Stimulated activated CD8-positive, alpha-beta memory T cell treated with anti-CD3 and anti-CD28 coated beads, Interleukin-12 subunit alpha, Interleukin-12 subunit beta, amount 100 ng/mL, for 1 hour (primary cell): Measurements from ENCODE around the gene CCHCR1.
"Not testable (repeated sequence)": the region's sequence is repeated elsewhere in the genome, so short reads cannot be mapped to it uniquely, and the experiment has no call there.

Experiments used
- DNase-seq: peaks from one replicate; pipeline ENCODE4 v3.0.0-alpha.2; 2020; ENCODE audit warnings: low read depth

Gene CCHCR1

DNA sequence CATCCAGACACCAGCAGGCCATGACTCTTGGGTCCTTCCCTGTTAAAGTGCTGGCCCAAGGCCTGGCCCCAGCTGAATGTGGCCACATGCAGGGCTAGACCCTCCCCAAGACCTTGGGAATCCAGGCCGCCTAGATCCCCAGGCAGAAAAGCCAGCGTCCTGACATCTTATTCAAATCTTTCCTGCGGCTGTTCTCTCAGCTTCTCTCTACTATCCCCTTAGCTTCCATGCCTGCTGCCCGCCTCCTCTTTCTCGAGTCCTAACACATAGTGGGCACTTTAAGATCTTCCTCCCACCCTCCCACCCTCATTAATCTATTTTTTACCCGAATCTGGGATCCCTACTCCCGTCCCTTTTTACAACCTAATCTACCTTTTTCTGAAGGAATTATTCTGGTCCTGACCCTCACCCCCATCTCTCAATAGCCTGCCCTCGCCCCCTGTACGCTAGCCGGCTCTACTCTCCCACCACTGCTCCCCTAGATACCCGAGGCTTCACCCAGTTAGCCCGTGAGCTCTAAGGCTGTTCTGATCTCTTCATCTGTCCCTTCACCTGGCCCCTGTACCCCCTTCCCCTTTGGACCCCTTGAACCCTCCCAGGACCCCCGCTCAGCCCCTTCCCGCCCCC, at the start of gene CCHCR1:
Gene CCHCR1, minus strand, starts transcription at position 290 of the 627 bp plus-strand sequence. Its CDS starts 202 bp downstream, at position 88.
- DNase-seq, result no peak

DNA sequence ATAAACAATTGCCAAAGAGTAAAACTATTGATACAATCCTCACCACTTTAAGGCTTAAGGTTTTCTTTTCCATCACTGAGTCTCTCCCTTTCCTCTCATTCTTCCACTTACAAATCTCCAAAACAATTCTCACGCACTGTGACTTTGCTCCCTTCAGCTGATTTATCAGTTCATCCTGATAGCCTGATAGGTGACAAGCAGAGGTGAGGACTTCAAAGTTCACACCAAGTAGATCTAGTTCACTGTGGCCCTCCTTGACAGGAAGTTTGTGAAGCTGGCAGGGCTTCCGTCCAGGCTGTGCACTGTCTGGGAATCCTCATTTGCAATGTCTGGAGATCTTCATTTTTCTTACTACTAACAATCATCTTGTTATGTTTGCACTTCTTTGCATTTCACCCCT, 48.0 kb upstream of the CCHCR1 start:
- DNase-seq, result no peak

- no peak for DNase-seq
Observed at GRCh38 chr6:31204751-31205145, 47.1 kb upstream of the CCHCR1 start.

DNA sequence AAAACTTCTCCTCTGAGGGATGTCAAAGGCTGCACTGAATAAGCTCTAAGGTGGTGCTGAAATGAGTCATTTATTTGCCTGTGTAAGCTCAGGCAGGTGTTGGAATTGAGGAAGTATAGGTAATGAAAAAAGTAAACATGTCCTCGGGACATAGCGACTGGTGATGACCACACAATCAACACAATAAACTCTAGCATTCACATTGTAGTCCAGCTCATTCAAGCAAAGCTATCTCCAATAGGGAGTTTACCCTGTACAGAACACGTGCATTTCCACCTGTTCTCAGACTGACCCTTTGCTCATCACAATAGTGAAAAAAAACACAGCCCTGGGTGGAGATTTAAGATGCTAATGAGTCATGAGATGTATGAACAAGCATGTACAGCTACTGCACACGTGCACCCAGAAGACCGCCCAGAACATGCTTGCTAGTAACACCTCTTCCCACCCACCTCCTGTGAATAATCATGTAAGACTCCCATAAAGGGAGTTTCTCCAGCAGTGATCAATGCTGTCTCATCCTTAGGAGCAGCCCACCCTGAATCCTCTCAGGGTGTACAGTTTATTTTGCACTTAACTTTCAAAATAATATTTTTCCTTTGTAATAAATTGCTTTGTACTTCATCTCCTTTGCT, 45.9 kb upstream of the CCHCR1 start:
- no peak for DNase-seq

DNA sequence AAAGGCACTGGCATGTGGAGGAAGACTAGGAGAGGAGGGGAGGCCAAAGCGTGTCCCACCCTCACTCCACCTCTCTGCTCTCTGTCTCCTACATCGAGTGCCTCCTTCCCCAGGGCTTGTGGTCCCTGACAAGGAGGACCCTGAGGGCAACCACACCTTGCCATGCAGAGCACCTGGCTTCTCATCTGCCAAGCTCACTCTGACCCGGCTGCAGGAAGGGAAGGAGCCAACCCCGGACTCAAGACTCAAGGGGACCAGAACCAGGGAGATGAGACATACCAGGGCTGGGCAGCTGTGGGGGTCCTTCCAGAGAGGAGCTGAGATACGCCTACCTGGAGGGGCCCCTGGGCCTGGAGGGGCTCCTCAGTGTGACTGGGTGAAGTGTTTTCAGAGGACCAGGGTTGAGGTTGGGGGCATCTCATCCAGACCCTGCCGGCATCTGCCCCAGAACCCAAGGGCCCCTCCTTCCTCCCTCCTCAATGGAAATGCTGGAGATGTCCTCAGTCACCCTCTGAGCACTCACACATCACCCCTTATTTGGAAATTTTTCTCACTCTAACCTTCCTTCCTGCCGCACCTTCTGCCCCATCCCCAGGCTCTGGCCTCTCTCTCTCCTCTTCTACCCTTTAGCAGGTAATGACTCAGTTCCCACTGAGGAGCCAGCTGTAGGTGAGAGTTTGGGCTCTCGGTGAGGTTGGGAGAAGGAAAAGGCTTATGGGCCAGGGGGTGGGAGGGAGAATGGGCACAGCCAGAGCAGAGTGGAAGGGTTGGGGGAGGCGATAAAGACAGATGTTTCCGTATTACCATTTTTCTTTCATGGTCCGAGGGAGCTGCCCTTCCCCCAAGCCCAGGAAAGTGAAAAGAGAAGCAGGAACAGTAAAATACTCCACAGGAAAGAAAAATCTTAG, 44.9 kb upstream of the CCHCR1 start:
- no peak for DNase-seq

- DNase-seq, result not testable (repeated sequence)
Observed at GRCh38 chr6:31199105-31199452, 41.5 kb upstream of the CCHCR1 start.

- DNase-seq, result peak; percentile 94
Observed at GRCh38 chr6:31197559-31198305, 40.1 kb upstream of the CCHCR1 start.

DNA sequence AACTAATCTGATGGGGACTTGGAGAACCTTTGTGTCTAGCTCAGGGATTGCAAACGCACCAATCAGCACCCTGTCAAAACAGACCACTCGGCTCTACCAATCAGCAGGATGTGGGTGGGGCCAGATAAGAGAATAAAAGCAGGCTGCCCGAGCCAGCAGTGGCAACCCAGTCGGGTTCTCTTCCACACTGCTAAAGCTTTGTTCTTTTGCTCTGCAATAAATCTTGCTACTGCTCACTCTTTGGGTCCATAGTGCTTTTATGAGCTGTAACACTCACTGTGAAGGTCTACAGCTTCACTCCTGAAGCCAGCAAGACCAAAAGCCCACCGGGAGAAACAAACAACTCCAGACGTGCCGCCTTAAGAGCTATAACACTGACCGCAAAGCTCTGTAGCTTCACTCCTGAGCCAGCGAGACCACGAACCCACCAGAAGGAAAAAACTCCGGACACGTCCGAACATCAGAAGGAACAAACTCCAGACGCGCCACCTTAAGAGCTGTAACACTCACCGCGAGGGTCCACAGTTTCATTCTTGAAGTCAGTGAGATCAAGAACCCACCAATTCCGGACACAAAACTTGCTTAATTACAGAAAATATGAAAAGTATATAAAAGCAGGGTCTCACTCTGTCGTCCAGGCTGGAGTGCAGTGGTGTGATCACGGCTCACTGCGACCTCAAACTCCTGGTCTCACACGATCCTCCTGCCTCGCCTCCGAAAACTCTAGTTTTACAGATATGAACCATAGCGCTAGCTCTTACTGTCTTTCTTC, 38.8 kb upstream of the CCHCR1 start:
- DNase-seq, result not testable (repeated sequence)

DNA sequence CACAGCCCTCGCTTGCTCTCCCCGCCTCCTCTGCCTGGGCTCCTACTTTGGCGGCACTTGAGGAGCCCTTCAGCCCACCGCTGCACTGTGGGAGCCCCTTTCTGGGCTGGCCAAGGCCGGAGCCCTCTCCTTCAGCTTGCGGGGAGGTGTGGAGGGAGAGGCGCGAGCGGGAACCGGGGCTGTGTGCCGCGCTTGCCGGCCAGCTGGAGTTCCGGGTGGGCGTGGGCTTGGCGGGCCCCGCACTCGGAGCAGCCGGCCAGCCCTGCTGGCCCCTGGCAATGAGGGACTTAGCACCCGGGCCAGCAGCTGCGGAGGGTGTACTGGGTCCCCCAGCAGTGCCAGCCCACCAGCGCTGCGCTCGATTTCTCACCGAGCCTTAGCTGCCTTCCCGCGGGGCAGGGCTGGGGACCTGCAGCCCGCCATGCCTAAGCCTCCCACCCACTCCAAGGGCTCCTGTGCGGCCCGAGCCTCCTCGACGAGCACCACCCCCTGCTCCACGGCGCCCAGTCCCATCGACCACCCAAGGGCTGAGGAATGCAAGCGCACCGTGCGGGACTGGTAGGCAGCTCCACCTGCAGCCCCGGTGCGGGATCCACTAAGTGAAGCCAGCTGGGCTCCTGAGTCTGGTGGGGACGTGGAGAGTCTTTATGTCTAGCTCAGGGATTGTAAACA, 37.8 kb upstream of the CCHCR1 start:
- not testable (repeated sequence) for DNase-seq

DNA sequence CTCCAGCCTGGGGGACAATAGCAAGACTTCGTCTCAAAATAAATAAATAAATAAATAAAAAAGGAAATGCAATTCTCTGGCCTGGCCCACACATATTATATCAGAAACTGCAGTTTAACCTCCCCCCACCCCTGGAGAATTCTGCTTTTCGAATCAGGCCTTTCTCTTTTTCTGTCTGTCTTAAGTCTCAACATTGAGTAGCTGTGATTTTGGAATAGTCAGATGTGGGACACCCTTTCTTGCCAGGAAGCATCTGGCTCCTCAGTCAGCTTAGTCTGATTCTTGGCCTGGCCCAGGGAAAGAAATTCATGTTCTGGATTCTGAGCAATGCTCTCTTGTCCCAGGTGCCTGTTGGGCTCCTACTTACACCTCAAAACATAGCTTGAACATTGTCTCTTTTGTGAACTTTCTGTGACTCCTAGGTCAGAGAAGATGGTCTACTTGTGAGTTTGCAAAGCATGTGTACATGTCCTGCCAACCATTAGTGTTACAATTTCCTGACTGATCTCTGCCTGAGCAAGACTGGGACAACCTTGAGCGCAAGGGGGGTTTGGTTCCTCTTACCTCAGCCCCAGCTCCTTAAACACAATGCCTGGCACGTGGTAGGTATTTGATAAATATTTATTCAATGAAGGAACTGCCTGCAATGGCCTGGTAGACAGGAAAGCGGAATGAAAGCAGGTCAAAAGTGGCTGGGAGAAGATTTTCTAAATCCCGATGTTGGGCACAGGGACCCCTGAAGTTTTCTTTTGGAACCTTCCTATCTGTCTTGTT, 36.6 kb upstream of the CCHCR1 start:
- DNase-seq, result no peak

DNA sequence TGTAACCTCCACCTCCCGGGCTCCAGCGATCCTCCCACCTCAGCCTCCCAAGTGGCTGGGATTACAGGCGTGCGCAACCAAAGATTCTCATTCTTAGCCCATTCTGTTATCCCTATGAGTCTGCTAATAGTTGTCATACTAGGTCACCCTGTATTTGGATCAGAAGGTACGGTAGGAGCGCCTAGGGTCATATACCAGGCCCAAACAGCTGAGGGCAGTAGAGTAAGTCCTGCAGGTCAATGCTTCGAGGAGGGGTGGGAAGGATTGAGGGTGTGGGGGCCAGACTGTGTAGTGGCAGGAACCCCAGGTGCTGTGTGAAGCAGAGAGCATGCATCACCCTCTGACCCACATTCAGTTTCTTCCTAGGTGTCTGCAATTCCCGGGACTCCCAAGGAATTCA, 35.6 kb upstream of the CCHCR1 start:
- no peak for DNase-seq

DNA sequence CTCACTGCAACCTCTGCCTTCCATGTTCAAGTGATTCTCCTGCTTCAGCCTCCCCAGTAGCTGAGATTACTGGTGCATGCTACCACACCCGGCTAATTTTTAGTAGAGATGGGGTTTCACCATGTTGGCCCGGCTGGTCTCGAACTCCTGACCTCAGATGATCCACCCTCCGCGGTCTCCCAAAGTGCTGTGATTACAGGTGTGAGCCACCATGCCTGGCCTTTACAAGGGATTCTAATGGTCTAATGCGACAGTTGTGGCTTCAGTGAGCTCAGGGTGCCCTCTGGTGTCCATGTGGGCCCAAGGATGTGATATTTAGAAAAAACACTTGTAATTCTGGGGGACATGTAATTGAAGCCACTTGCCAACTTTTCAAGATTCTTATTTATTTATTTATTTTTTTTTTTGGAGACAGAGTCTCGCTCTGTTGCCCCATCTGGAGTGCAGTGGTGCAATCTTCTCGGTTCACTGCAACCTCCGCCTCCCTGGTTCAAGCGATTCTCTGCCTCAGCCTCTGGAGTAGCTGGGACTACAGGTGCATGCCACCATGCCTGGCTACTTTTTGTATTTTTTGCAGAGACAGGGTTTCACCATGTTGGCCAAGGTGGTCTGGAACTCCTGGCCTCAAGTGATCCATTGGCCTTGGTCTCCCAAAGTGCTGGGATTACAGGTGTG, 35.0 kb upstream of the CCHCR1 start:
- DNase-seq, result not testable (repeated sequence)

GRCh38 chr6:31190488-31190887, 32.9 kb upstream of the CCHCR1 start:
- DNase-seq, result no peak

- DNase-seq, result not testable (repeated sequence)
Observed at GRCh38 chr6:31189223-31189622, 31.6 kb upstream of the CCHCR1 start.

GRCh38 chr6:31187780-31188194, 30.2 kb upstream of the CCHCR1 start:
- no peak for DNase-seq

DNA sequence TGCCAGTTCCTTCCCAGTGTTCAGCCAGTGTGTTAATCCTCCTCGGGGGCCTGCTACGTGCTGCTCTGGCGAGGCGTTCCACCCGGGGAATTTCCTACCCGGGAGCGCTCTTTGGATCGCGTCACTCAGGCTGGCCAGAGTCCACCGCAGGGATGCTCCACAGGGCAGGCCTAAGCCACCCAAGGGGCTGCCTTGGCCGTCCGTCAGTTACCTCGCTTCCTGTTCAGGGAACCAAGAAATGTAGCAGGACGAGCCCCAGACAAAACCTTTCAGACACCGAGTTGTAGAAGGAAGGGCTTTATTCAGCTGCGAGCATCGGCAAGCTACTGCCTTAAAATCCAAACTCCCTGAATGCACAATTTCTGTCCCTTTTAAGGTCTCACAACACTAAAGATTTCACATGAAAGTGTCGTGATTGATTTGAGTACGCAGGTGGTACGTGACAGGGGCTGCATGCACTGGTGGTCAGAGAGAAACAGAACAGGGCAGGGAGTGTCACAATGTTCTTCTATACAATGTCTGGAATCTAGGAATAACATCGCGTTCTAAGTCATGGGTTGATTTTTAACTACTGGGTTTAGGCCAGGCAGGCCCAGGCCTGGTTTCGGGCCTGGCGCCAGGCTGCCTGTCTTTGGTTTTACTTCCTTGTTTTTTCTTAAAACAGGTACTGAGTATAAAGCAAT, 28.6 kb upstream of the CCHCR1 start:
- DNase-seq, result no peak

DNA sequence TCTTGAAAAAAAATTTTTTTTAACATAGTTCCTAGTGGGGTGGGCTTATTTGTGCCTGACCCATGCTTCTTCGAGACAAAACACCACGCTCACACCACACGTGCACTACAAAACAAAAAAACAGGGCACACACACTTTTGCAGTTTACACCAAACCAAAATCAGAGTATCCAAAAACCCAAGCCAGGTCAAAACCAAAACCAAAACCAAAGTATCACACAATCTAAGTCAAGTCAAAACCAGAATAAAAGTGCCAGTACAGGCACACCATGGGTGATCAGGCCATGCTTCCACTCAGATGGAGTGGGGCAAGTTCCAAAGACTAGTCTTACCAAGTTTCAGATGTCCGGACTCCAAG, 28.1 kb upstream of the CCHCR1 start:
- DNase-seq, result not testable (repeated sequence)

DNA sequence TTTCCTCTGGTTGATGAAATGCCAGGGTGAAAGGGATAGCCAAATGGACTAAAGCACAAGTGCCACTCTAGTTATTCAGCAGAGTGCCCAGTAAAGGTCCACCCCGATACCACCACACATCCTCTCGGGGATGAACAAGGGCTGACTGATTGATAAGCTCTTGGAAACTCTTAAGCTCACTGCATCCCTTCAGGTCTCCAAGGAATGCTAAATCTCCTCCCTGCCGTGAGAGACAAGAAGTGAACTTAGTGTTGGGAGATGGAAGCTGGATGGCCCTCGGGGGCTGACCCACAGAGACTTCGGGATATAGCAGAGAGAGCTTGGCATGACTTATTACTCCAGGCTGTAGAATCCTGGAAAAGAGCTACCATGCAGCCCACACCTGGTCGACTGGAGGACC, 26.3 kb upstream of the CCHCR1 start:
- not testable (repeated sequence) for DNase-seq

DNA sequence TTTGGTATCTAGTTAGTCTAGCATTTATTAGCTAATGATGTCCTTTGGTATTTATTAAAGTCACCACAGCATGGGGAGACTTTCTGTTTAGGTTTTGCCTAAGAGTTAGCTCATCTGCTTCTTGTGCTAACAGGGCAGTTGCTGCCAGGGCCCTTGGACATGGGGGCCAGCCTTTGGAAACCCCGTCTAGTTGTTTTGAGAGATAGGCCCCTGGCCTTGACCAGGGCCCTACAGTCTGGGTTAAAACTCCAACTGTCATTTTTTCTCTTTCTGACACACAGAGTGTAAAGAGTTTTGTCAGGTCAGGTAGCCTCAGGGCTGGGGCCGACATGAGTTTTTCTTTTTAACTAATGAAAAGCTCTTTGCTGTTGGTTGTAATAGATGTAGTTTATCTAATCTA, 25.7 kb upstream of the CCHCR1 start:
- not testable (repeated sequence) for DNase-seq
